IMR-90 (cell line): Measurements from ENCODE around the gene ZNF23.

Source experiments
- CTCF ChIP-seq: conservative IDR thresholded peaks from 2 replicates; pipeline ENCODE4 v1.5.1; 2012; ENCODE audit warnings: mild to moderate bottlenecking, low read depth, low read length, improper control_type of control experiment
- POLR2A ChIP-seq: IDR thresholded peaks from 2 replicates; pipeline ENCODE4 v1.6.1; 2012; ENCODE audit warnings: mild to moderate bottlenecking, low read depth, low read length
- RAD21 ChIP-seq: IDR thresholded peaks from 2 replicates; pipeline ENCODE4 v1.6.1; 2012; ENCODE audit warnings: low read length, improper control_type of control experiment

GRCh38 chr16:71449020-71449419, 13.0 kb downstream of the ZNF23 start:
- no peak for TF ChIP-seq CTCF
- TF ChIP-seq POLR2A: no peak
- no peak for TF ChIP-seq RAD21
